BLaER1 treated with 17β-estradiol and CSF1 and Interleukin-3, amounts not matched to agents 10 nM and 100 nM (cell line): ENCODE data around the gene CCDC124.
"Not testable (repeated sequence)": the region's sequence is repeated elsewhere in the genome, so short reads cannot be mapped to it uniquely, and the experiment has no call there.

Experiments
- H3K27ac ChIP-seq, 11 experiments: shearing (Covaris generic); formaldehyde crosslinking; 2 replicates each; pipeline ENCODE4 v1.8.1; 2022
- H3K27me3 ChIP-seq, 11 experiments: shearing (Covaris generic); formaldehyde crosslinking; 2 replicates each; pipeline ENCODE4 v1.8.1; 2022
- H3K36me3 ChIP-seq, 11 experiments: shearing (Covaris generic); formaldehyde crosslinking; 2 replicates each; pipeline ENCODE4 v1.8.1; 2022
- H3K4me1 ChIP-seq, 10 experiments: shearing (Covaris generic); formaldehyde crosslinking; 2 replicates each; pipeline ENCODE4 v1.8.1; 2022
- H3K4me2 ChIP-seq, 11 experiments: shearing (Covaris generic); formaldehyde crosslinking; 2 replicates each; pipeline ENCODE4 v1.8.1; 2022
- H3K4me3 ChIP-seq, 10 experiments: shearing (Covaris generic); formaldehyde crosslinking; 2 replicates each; pipeline ENCODE4 v1.8.1; 2022
- H3K9ac ChIP-seq, 11 experiments: shearing (Covaris generic); formaldehyde crosslinking; 2 replicates each; pipeline ENCODE4 v1.8.1; 2022
- H3K9me3 ChIP-seq, 11 experiments: shearing (Covaris generic); formaldehyde crosslinking; replicated peaks in 1 of 11; 2 replicates each; pipeline ENCODE4 v1.8.1; 2022
- H4K20me1 ChIP-seq, 11 experiments: shearing (Covaris generic); formaldehyde crosslinking; 2 replicates each; pipeline ENCODE4 v1.8.1; 2022
- Cebpa-rat ChIP-seq, 11 experiments: shearing (Covaris generic); IDR thresholded peaks; 2 replicates each; pipeline ENCODE4 v1.8.1; 2022

CCDC124 gene

GRCh38 chr19:17908244-17908643 lies 24.6 kb upstream of the CCDC124 start:
- Histone ChIP-seq H3K4me1 (peaks cover 0 to 16% (median 0%) of the 10 kb centered on the region in 10 experiments; a peak in 5 of 20 replicates), H4K20me1 (no peaks in the 10 kb centered on the region), H3K4me2 (no peak overlapping the region), H3K9ac (no peak overlapping the region), H3K36me3 (no peaks in the 10 kb centered on the region), H3K27me3 (no peaks in the 10 kb centered on the region), H3K27ac (no peak overlapping the region), H3K4me3 (no peak overlapping the region), H3K9me3 (peaks cover 21 to 51% (median 28%) of the 10 kb centered on the region in 11 experiments)
- no peak for TF ChIP-seq Cebpa-rat (IDR thresholded peaks at IDR 0.05)

GRCh38 chr19:17909003-17909732 lies 23.6 kb upstream of the CCDC124 start:
- no peak overlapping the region for H3K27ac ChIP-seq
- H4K20me1 ChIP-seq = no peaks in the 10 kb centered on the region
- peaks cover 0 to 16% (median 0%) of the 10 kb centered on the region in 10 experiments; a peak in 5 of 20 replicates for H3K4me1 ChIP-seq
- peaks cover 30 to 60% (median 37%) of the 10 kb centered on the region in 11 experiments for H3K9me3 ChIP-seq
- no peaks in the 10 kb centered on the region for H3K27me3 ChIP-seq
- no peaks in the 10 kb centered on the region for H3K36me3 ChIP-seq
- no peak overlapping the region for H3K4me3 ChIP-seq
- no peak overlapping the region for H3K9ac ChIP-seq
- no peak overlapping the region; a peak in 1 of 22 replicates for H3K4me2 ChIP-seq
- no peak for TF ChIP-seq Cebpa-rat (IDR thresholded peaks at IDR 0.05)

- H3K4me3 ChIP-seq = no peak overlapping the region
- peak overlapping the region in 2 of 11 experiments; percentile 12 to 52; a peak in 4 of 22 replicates for H3K4me2 ChIP-seq
- peaks cover 0 to 16% (median 0%) of the 10 kb centered on the region in 10 experiments; a peak in 5 of 20 replicates for H3K4me1 ChIP-seq
- no peak overlapping the region for H3K27ac ChIP-seq
- no peaks in the 10 kb centered on the region for H3K36me3 ChIP-seq
- no peak overlapping the region for H3K9ac ChIP-seq
- H3K27me3 ChIP-seq = no peaks in the 10 kb centered on the region
- TF ChIP-seq Cebpa-rat (IDR thresholded peaks at IDR 0.05) = no peak
- H4K20me1 ChIP-seq = no peaks in the 10 kb centered on the region
- peaks cover 33 to 69% (median 44%) of the 10 kb centered on the region in 11 experiments for H3K9me3 ChIP-seq
Observed at GRCh38 chr19:17910791-17911360, 21.9 kb upstream of the CCDC124 start.

GRCh38 chr19:17915940-17916593 lies 16.7 kb upstream of the CCDC124 start:
- Histone ChIP-seq H4K20me1 (no peaks in the 10 kb centered on the region), H3K9ac (no peak overlapping the region), H3K27ac (no peak overlapping the region), H3K4me1 (peaks cover 0 to 4% (median 0%) of the 10 kb centered on the region in 10 experiments; a peak in 5 of 20 replicates), H3K27me3 (no peaks in the 10 kb centered on the region), H3K9me3 (peaks cover 30 to 71% (median 55%) of the 10 kb centered on the region in 11 experiments), H3K36me3 (no peaks in the 10 kb centered on the region), H3K4me2 (no peak overlapping the region), H3K4me3 (no peak overlapping the region)
- TF ChIP-seq Cebpa-rat (IDR thresholded peaks at IDR 0.05) = no peak

- H3K27me3 ChIP-seq, H3K4me1 ChIP-seq, H4K20me1 ChIP-seq, H3K27ac ChIP-seq, H3K36me3 ChIP-seq, H3K9ac ChIP-seq, H3K4me3 ChIP-seq, H3K4me2 ChIP-seq: not testable (repeated sequence)
- peaks cover 25 to 53% (median 36%) of the 10 kb centered on the region in 11 experiments for H3K9me3 ChIP-seq
Observed at GRCh38 chr19:17918151-17918550, 14.7 kb upstream of the CCDC124 start.

- H3K9me3 ChIP-seq = peaks cover 15 to 44% (median 27%) of the 10 kb centered on the region in 11 experiments
- H3K4me1 ChIP-seq, H3K9ac ChIP-seq, H3K27me3 ChIP-seq, H3K4me3 ChIP-seq, H4K20me1 ChIP-seq, H3K27ac ChIP-seq, H3K4me2 ChIP-seq, H3K36me3 ChIP-seq: not testable (repeated sequence)
Observed at GRCh38 chr19:17919122-17919521, 13.7 kb upstream of the CCDC124 start.

- H3K4me3 ChIP-seq = no peak overlapping the region
- H3K36me3 ChIP-seq = no peaks in the 10 kb centered on the region
- peaks cover 12 to 36% (median 21%) of the 10 kb centered on the region in 11 experiments; a peak in 21 of 22 replicates for H3K9me3 ChIP-seq
- H3K4me1 ChIP-seq = no peaks in the 10 kb centered on the region
- TF ChIP-seq Cebpa-rat (IDR thresholded peaks at IDR 0.05) = no peak
- H3K4me2 ChIP-seq = no peak overlapping the region
- no peak overlapping the region for H3K9ac ChIP-seq
- no peaks in the 10 kb centered on the region for H4K20me1 ChIP-seq
- no peaks in the 10 kb centered on the region for H3K27me3 ChIP-seq
- no peak overlapping the region for H3K27ac ChIP-seq
Observed at GRCh38 chr19:17920527-17920926, 12.3 kb upstream of the CCDC124 start.

GRCh38 chr19:17922138-17922537 lies 10.7 kb upstream of the CCDC124 start:
- H3K36me3 ChIP-seq = no peaks in the 10 kb centered on the region
- H3K4me1 ChIP-seq = no peaks in the 10 kb centered on the region
- no peak overlapping the region for H3K4me2 ChIP-seq
- H4K20me1 ChIP-seq = no peaks in the 10 kb centered on the region
- TF ChIP-seq Cebpa-rat (IDR thresholded peaks at IDR 0.05) = no peak
- no peak overlapping the region for H3K4me3 ChIP-seq
- no peak overlapping the region for H3K27ac ChIP-seq
- H3K9ac ChIP-seq = no peak overlapping the region
- H3K9me3 ChIP-seq = peaks cover 5 to 23% (median 11%) of the 10 kb centered on the region in 11 experiments; a peak in 21 of 22 replicates
- H3K27me3 ChIP-seq = no peaks in the 10 kb centered on the region

GRCh38 chr19:17926044-17926443 lies 6.8 kb upstream of the CCDC124 start:
- no peaks in the 10 kb centered on the region for H3K9me3 ChIP-seq
- no peaks in the 10 kb centered on the region for H3K36me3 ChIP-seq
- H3K27ac ChIP-seq = no peak overlapping the region
- no peaks in the 10 kb centered on the region for H3K27me3 ChIP-seq
- no peaks in the 10 kb centered on the region for H4K20me1 ChIP-seq
- H3K4me3 ChIP-seq = no peak overlapping the region
- no peak overlapping the region for H3K4me2 ChIP-seq
- H3K9ac ChIP-seq = no peak overlapping the region
- no peak for TF ChIP-seq Cebpa-rat (IDR thresholded peaks at IDR 0.05)
- no peaks in the 10 kb centered on the region for H3K4me1 ChIP-seq
